HCT116 (cell line): ENCODE results near the gene NRSN1. TPM values are rescaled to one million over a fixed set of nuclear protein-coding genes. Genes with fewer than 3 reads are reported as not detected.

Source experiments
- ATAC-seq: fragments of 200-7000 bp; cut with Tn5 transposase; 2 replicates; pipeline ENCODE4 v1.9.1; 2020; ENCODE audit warnings: mild to moderate bottlenecking, moderate library complexity
- BruUV-seq: library from RNA; stranded (reverse); fragments of 400-500 nt; replicated peaks from 2 replicates; lab custom pipeline; 2021; lab: Mats Ljungman, UMichigan
- CTCF ChIA-PET: fragments of 300-600 bp; sonication (Branson Sonifier 250); formaldehyde crosslinking; loops from one replicate; lab custom pipeline; 2021; ENCODE audit warnings: antibody characterized with exemption; lab: Charles Lee
- POLR2A ChIA-PET: fragments of 300-600, 350-600 bp; sonication (Branson Sonifier 250); formaldehyde crosslinking; loops from one replicate; lab custom pipeline; 2021; ENCODE audit warnings: antibody characterized with exemption; lab: Charles Lee
- RAD21 ChIA-PET, 2 experiments: fragments of 300-600 bp; sonication (Branson Sonifier 250); formaldehyde crosslinking; loops; one replicate each; lab custom pipeline; 2023; ENCODE audit warnings: low total read pairs in 2 of 2; ENCODE audit not compliant: uncharacterized antibody in 2 of 2, unreplicated experiment in 2 of 2, low non-redundant PET in 1 of 2; lab: Charles Lee
- DNase-seq: peaks from one replicate; pipeline ENCODE4 v3.0.0-alpha.2; 2010; ENCODE audit warnings: low read depth, low spot score
- H2AFZ ChIP-seq: fragments of 200-600 bp; shearing (Covaris generic), sonication (generic); 2 replicates; pipeline ENCODE4 v1.6.1; 2017; ENCODE audit warnings: low read depth, mixed run types, mixed read lengths, antibody characterized with exemption, low read length; ENCODE audit not compliant: poor library complexity, severe bottlenecking
- H3K27ac ChIP-seq: 2 replicates; pipeline ENCODE4 v1.5.1; 2012; ENCODE audit warnings: low read depth, low read length
- H3K27me3 ChIP-seq: fragments of 200-600 bp; sonication (generic); 2 replicates; pipeline ENCODE4 v1.6.1; 2016; ENCODE audit warnings: mixed run types, low read length, mixed read lengths; ENCODE audit not compliant: insufficient read depth
- H3K36me3 ChIP-seq, 2 experiments: fragments of 200-500 bp in 1 of 2; fragments of 200-600 bp in 1 of 2; sonication (Bioruptor generic) in 1 of 2; sonication (generic) in 1 of 2; 2 replicates each; pipeline versions ENCODE4 v1.5.1 to v1.6.1; 2014 to 2016; ENCODE audit warnings: low read length in 2 of 2, inconsistent platforms in 1 of 2, mixed read lengths in 1 of 2, mixed run types in 1 of 2; ENCODE audit not compliant: insufficient read depth in 2 of 2, control insufficient read depth in 1 of 2
- H3K4me1 ChIP-seq, 2 experiments: fragments of 200-600 bp in 1 of 2; sonication (generic) in 1 of 2; 2 replicates each; pipeline versions ENCODE4 v1.5.1 to v1.6.1; 2012 to 2017; ENCODE audit warnings: low read length in 2 of 2, inconsistent platforms in 1 of 2, mild to moderate bottlenecking in 1 of 2, mixed read lengths in 1 of 2, mixed run types in 1 of 2, moderate library complexity in 1 of 2; ENCODE audit not compliant: insufficient read depth in 2 of 2, control insufficient read depth in 1 of 2
- H3K4me2 ChIP-seq: fragments of 200-600 bp; sonication (generic); 2 replicates; pipeline ENCODE4 v1.6.1; 2017; ENCODE audit warnings: mixed run types, low read length, mixed read lengths
- H3K4me3 ChIP-seq, 2 experiments: fragments of 200-600 bp in 1 of 2; sonication (generic) in 1 of 2; replicated peaks in 1 of 2; 2 replicates each; pipeline ENCODE4 v1.5.1; 2011 to 2016; ENCODE audit warnings: low read length in 2 of 2, control low read depth in 1 of 2, low read depth in 1 of 2, mild to moderate bottlenecking in 1 of 2, mixed read lengths in 1 of 2, mixed run types in 1 of 2
- H3K79me2 ChIP-seq: fragments of 200-600 bp; sonication (generic); 2 replicates; pipeline ENCODE4 v1.6.1; 2017; ENCODE audit warnings: mild to moderate bottlenecking, mixed run types, low read length, moderate library complexity, mixed read lengths; ENCODE audit not compliant: insufficient read depth
- H3K9ac ChIP-seq: fragments of 200-600 bp; sonication (generic); 2 replicates; pipeline ENCODE4 v1.6.1; 2016; ENCODE audit warnings: low read length, mixed read lengths
- H3K9me2 ChIP-seq: fragments of 200-600 bp; sonication (generic), shearing (Covaris generic); 2 replicates; pipeline ENCODE4 v1.6.1; 2017; ENCODE audit warnings: mixed run types, mild to moderate bottlenecking, moderate library complexity; ENCODE audit not compliant: insufficient read depth
- H3K9me3 ChIP-seq, 2 experiments: fragments of 200-500 bp in 1 of 2; fragments of 200-600 bp in 1 of 2; sonication (Bioruptor generic) in 1 of 2; sonication (generic) in 1 of 2; 2 replicates each; pipeline ENCODE4 v1.6.1; 2014 to 2017; ENCODE audit warnings: low read length in 2 of 2, mixed read lengths in 2 of 2, inconsistent platforms in 1 of 2, low read depth in 1 of 2, mild to moderate bottlenecking in 1 of 2, mixed run types in 1 of 2, moderate library complexity in 1 of 2; ENCODE audit not compliant: control insufficient read depth in 1 of 2, insufficient read depth in 1 of 2
- H4K20me1 ChIP-seq: fragments of 200-600 bp; sonication (generic), shearing (Covaris generic); 2 replicates; pipeline ENCODE4 v1.6.1; 2017; ENCODE audit warnings: mixed run types, mild to moderate bottlenecking, moderate library complexity; ENCODE audit not compliant: insufficient read depth
- CBX3 ChIP-seq: IDR thresholded peaks from 2 replicates; pipeline ENCODE4 v1.6.1; 2012; ENCODE audit warnings: low read depth
- CEBPB ChIP-seq: IDR thresholded peaks from 2 replicates; pipeline ENCODE4 v1.6.1; 2012; ENCODE audit warnings: low read depth
- EGR1 ChIP-seq: IDR thresholded peaks from 2 replicates; pipeline ENCODE4 v1.6.1; 2012; ENCODE audit warnings: low read depth
- EZH2 ChIP-seq: fragments of 200-600 bp; sonication (generic); IDR thresholded peaks from 2 replicates; pipeline ENCODE4 v1.6.1; 2017; ENCODE audit warnings: antibody characterized with exemption, mixed run types
- EZH2phosphoT487 ChIP-seq: fragments of 200-600 bp; IDR thresholded peaks from 2 replicates; pipeline ENCODE4 v1.6.1; 2018; ENCODE audit warnings: antibody characterized with exemption, borderline replicate concordance
- FOSL1 ChIP-seq: IDR thresholded peaks from 2 replicates; pipeline ENCODE4 v1.6.1; 2012; ENCODE audit warnings: low read depth
- JUND ChIP-seq: IDR thresholded peaks from 2 replicates; pipeline ENCODE4 v1.6.1; 2012
- POLR2A ChIP-seq: IDR thresholded peaks from 2 replicates; pipeline ENCODE4 v1.7.0; 2011; ENCODE audit warnings: borderline replicate concordance; ENCODE audit not compliant: insufficient read depth, insufficient read length; ENCODE audit errors: extremely low read depth
- POLR2AphosphoS5 ChIP-seq: IDR thresholded peaks from 2 replicates; pipeline ENCODE4 v1.6.1; 2011; ENCODE audit warnings: mild to moderate bottlenecking, low read depth, low read length, moderate library complexity
- RAD21 ChIP-seq: IDR thresholded peaks from 2 replicates; pipeline ENCODE4 v1.6.1; 2012; ENCODE audit warnings: low read depth, mild to moderate bottlenecking
- SIN3A ChIP-seq: IDR thresholded peaks from 2 replicates; pipeline ENCODE4 v1.6.1; 2012; ENCODE audit warnings: low read depth
- SP1 ChIP-seq: IDR thresholded peaks from 2 replicates; pipeline ENCODE4 v1.6.1; 2012; ENCODE audit warnings: low read depth
- SRF ChIP-seq: IDR thresholded peaks from 2 replicates; pipeline ENCODE4 v1.6.1; 2012; ENCODE audit warnings: low read depth
- TCF7L2 ChIP-seq: IDR thresholded peaks from 2 replicates; pipeline ENCODE4 v1.7.0; 2011; ENCODE audit warnings: borderline replicate concordance, inconsistent platforms; ENCODE audit not compliant: insufficient read depth, insufficient read length; ENCODE audit errors: extremely low read depth
- YY1 ChIP-seq: IDR thresholded peaks from 2 replicates; pipeline ENCODE4 v1.6.1; 2011; ENCODE audit warnings: low read length, low read depth, moderate library complexity, mild to moderate bottlenecking; ENCODE audit not compliant: insufficient replicate concordance; ENCODE audit errors: extremely low read depth
- ZNF274 ChIP-seq: fragments of 200-500 bp; sonication (Bioruptor generic); IDR thresholded peaks from 2 replicates; pipeline ENCODE4 v1.6.1; 2014; ENCODE audit warnings: mild to moderate bottlenecking, low read depth, low read length, inconsistent platforms
- intact Hi-C: fragments of 100-400 bp; cut with micrococcal nuclease; formaldehyde crosslinking; loops from 2 replicates; pipeline ENCODE4 v1.10.0; 2022
- total RNA-seq: library from RNA; stranded (reverse); gene quantifications from one replicate; pipeline ENCODE4 v1.2.1, GENCODE V29; 2021; ENCODE audit not compliant: unreplicated experiment
- TF ChIP-seq, protein P1 (sequence below): IDR thresholded peaks from 2 replicates; pipeline ENCODE4 v1.6.1; 2012
- TF ChIP-seq, protein P2 (sequence below): IDR thresholded peaks from 2 replicates; pipeline ENCODE4 v1.6.1; 2012
- TF ChIP-seq, protein P3 (sequence below): IDR thresholded peaks from 2 replicates; pipeline ENCODE4 v1.6.1; 2011; ENCODE audit warnings: mild to moderate bottlenecking, low read length, moderate library complexity; ENCODE audit not compliant: insufficient replicate concordance; ENCODE audit errors: extremely low read depth
- TF ChIP-seq, protein P4 (sequence below): IDR thresholded peaks from 2 replicates; pipeline ENCODE4 v1.6.1; 2012; ENCODE audit warnings: low read depth

NRSN1 gene
- total RNA-seq, 1 experiment from 2014 or later, result not detected

DNA sequence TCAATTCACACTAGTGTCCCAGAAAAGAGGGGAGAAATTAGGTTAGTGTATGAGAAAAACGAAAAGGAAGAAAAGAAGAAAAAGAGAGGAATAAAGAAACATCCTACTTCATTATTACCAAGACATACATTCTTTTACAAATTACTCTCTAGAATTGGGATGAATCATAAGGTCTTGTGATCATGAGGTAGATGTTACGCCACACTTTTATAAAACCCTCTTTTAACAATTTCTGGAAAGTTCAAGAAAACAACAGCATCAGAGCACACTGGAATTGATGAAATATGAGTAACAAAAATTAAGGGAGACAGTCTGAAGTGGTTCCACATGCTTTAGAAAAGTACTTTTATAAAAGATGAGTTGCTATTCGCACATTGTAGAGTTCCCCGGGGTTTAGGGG, 32.6 kb upstream of the NRSN1 start:
- no peak overlapping the region for H3K9ac ChIP-seq
- no peak for ATAC-seq
- no peak for DNase-seq
- H3K27me3 ChIP-seq, result peaks cover 8% of the 10 kb centered on the region; the same call in 1 of the 2 replicates
- H3K4me3 ChIP-seq, result no peak overlapping the region
- CTCF ChIA-PET, result no interaction called here
- RAD21 ChIA-PET, result no interaction called here
- no peak overlapping the region for H2AFZ ChIP-seq
- H3K36me3 ChIP-seq, result no peaks in the 10 kb centered on the region
- no peaks in the 10 kb centered on the region for H3K79me2 ChIP-seq
- H3K9me2 ChIP-seq, result no peaks in the 10 kb centered on the region
- H3K27ac ChIP-seq, result no peak overlapping the region
- no peaks in the 10 kb centered on the region for H4K20me1 ChIP-seq
- no peak for TF ChIP-seq POLR2A
- no peak for TF ChIP-seq FOSL1
- TF ChIP-seq SRF, result no peak
- TF ChIP-seq SIN3A, result no peak
- TF ChIP-seq, protein P1, sequence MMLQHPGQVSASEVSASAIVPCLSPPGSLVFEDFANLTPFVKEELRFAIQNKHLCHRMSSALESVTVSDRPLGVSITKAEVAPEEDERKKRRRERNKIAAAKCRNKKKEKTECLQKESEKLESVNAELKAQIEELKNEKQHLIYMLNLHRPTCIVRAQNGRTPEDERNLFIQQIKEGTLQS, result no peak
- TF ChIP-seq EGR1, result no peak
- no peak for TF ChIP-seq EZH2phosphoT487
- TF ChIP-seq YY1, result no peak
- no peak for TF ChIP-seq JUND
- no peak for TF ChIP-seq ZNF274
- TF ChIP-seq, protein P2, sequence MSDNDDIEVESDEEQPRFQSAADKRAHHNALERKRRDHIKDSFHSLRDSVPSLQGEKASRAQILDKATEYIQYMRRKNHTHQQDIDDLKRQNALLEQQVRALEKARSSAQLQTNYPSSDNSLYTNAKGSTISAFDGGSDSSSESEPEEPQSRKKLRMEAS, result no peak
- TF ChIP-seq TCF7L2, result no peak
- TF ChIP-seq CBX3, result no peak
- TF ChIP-seq POLR2AphosphoS5, result no peak
- TF ChIP-seq, protein P3, sequence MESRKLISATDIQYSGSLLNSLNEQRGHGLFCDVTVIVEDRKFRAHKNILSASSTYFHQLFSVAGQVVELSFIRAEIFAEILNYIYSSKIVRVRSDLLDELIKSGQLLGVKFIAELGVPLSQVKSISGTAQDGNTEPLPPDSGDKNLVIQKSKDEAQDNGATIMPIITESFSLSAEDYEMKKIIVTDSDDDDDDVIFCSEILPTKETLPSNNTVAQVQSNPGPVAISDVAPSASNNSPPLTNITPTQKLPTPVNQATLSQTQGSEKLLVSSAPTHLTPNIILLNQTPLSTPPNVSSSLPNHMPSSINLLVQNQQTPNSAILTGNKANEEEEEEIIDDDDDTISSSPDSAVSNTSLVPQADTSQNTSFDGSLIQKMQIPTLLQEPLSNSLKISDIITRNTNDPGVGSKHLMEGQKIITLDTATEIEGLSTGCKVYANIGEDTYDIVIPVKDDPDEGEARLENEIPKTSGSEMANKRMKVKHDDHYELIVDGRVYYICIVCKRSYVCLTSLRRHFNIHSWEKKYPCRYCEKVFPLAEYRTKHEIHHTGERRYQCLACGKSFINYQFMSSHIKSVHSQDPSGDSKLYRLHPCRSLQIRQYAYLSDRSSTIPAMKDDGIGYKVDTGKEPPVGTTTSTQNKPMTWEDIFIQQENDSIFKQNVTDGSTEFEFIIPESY, result no peak
- TF ChIP-seq RAD21, result no peak
- TF ChIP-seq EZH2, result no peak
- no peak for TF ChIP-seq CEBPB
- TF ChIP-seq, protein P4, sequence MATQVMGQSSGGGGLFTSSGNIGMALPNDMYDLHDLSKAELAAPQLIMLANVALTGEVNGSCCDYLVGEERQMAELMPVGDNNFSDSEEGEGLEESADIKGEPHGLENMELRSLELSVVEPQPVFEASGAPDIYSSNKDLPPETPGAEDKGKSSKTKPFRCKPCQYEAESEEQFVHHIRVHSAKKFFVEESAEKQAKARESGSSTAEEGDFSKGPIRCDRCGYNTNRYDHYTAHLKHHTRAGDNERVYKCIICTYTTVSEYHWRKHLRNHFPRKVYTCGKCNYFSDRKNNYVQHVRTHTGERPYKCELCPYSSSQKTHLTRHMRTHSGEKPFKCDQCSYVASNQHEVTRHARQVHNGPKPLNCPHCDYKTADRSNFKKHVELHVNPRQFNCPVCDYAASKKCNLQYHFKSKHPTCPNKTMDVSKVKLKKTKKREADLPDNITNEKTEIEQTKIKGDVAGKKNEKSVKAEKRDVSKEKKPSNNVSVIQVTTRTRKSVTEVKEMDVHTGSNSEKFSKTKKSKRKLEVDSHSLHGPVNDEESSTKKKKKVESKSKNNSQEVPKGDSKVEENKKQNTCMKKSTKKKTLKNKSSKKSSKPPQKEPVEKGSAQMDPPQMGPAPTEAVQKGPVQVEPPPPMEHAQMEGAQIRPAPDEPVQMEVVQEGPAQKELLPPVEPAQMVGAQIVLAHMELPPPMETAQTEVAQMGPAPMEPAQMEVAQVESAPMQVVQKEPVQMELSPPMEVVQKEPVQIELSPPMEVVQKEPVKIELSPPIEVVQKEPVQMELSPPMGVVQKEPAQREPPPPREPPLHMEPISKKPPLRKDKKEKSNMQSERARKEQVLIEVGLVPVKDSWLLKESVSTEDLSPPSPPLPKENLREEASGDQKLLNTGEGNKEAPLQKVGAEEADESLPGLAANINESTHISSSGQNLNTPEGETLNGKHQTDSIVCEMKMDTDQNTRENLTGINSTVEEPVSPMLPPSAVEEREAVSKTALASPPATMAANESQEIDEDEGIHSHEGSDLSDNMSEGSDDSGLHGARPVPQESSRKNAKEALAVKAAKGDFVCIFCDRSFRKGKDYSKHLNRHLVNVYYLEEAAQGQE, result no peak
- no peak for TF ChIP-seq SP1
- no peaks in the 10 kb centered on the region for H3K9me3 ChIP-seq
- H3K4me2 ChIP-seq, result no peak overlapping the region
- no TSS peak for BruUV-seq
- POLR2A ChIA-PET, result no interaction called here
- no peaks in the 10 kb centered on the region for H3K4me1 ChIP-seq
- intact Hi-C loops, result no loop called here
